Measurements from ENCODE around the gene HOXC10.

- no peak for TF ChIP-seq NR3C1 (CRISPR knock-in tag; conservative IDR thresholded peaks at IDR 0.05; ENCODE audit: low read depth)
- TF ChIP-seq, protein P1, sequence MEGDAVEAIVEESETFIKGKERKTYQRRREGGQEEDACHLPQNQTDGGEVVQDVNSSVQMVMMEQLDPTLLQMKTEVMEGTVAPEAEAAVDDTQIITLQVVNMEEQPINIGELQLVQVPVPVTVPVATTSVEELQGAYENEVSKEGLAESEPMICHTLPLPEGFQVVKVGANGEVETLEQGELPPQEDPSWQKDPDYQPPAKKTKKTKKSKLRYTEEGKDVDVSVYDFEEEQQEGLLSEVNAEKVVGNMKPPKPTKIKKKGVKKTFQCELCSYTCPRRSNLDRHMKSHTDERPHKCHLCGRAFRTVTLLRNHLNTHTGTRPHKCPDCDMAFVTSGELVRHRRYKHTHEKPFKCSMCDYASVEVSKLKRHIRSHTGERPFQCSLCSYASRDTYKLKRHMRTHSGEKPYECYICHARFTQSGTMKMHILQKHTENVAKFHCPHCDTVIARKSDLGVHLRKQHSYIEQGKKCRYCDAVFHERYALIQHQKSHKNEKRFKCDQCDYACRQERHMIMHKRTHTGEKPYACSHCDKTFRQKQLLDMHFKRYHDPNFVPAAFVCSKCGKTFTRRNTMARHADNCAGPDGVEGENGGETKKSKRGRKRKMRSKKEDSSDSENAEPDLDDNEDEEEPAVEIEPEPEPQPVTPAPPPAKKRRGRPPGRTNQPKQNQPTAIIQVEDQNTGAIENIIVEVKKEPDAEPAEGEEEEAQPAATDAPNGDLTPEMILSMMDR (IDR thresholded peaks at IDR 0.05) = no peak
- no peak for TF ChIP-seq CREB1 (CRISPR knock-in tag; IDR thresholded peaks at IDR 0.05)
Observed at GRCh38 chr12:53942467-53942997, 42.4 kb upstream of the HOXC10 start.
